HepG2 (cell line): Measurements from ENCODE around the gene UBAC2. TPM values are rescaled to one million over a fixed set of nuclear protein-coding genes. Genes with fewer than 3 reads are reported as not detected.

ENCODE experiments used
- ERF ChIP-seq: IDR thresholded peaks from 2 replicates; pipeline ENCODE4 v1.6.1; 2018; ENCODE audit warnings: missing biosample characterization, missing genetic modification reagents
- FOXM1 ChIP-seq: sonication (generic); formaldehyde crosslinking; IDR thresholded peaks from 2 replicates; pipeline ENCODE4 v1.5.0; 2020; ENCODE audit warnings: missing genetic modification reagents
- PATZ1 ChIP-seq: sonication (generic); formaldehyde crosslinking; IDR thresholded peaks from 2 replicates; pipeline ENCODE4 v1.4.0; 2020; ENCODE audit warnings: missing genetic modification reagents
- ZNF180 ChIP-seq: sonication (generic); formaldehyde crosslinking; IDR thresholded peaks from 2 replicates; pipeline ENCODE4 v1.4.0; 2020; ENCODE audit warnings: low read depth, missing genetic modification reagents, borderline replicate concordance
- ZNF383 ChIP-seq: sonication (generic); formaldehyde crosslinking; IDR thresholded peaks from 2 replicates; pipeline ENCODE4 v1.4.0; 2020; ENCODE audit warnings: missing genetic modification reagents, mild to moderate bottlenecking, borderline replicate concordance
- ZNF407 ChIP-seq: sonication (generic); formaldehyde crosslinking; IDR thresholded peaks from one replicate; pipeline ENCODE4 v1.5.1; 2020; ENCODE audit warnings: mild to moderate bottlenecking, missing genetic modification reagents; ENCODE audit errors: not compliant biosample characterization
- polyA plus RNA-seq, 8 experiments: library from polyadenylated mRNA; depleted of rRNA in 3 of 8; stranded (reverse) in 7 of 8; unstranded in 1 of 8; fragments of >200 nt; fragmentation: Illumina TruSeq in 4 of 8; extraction: Trizol in 4 of 8; gene quantifications; 2 replicates each; pipeline versions ENCODE4 v1.2.1 to v1.2.3, GENCODE V29; 2011 to 2016; ENCODE audit warnings: low read depth in 4 of 8, missing spikeins in 1 of 8, mixed read lengths in 1 of 8; ENCODE audit not compliant: insufficient read depth in 1 of 8
- total RNA-seq, 5 experiments: library from RNA; depleted of rRNA; stranded (reverse); fragments of >200 nt; fragmentation: Illumina TruSeq; extraction: Trizol; gene quantifications; 2 replicates each; pipeline ENCODE4 v1.2.3, GENCODE V29; 2016; ENCODE audit warnings: low read depth in 1 of 5

Gene UBAC2
- total and polyA plus RNA-seq, 2 of the 13 experiments (the other 11 are each of a cell fraction or from before 2014, with no cell fraction given): 61.3 to 80.8 TPM

GRCh38 chr13:99297331-99297730 is 96.7 kb downstream of the UBAC2 start (continued):
- TF ChIP-seq FOXM1 (CRISPR knock-in tag) (no peak), PATZ1 (CRISPR knock-in tag) (no peak), ERF (CRISPR knock-in tag) (no peak), ZNF407 (CRISPR knock-in tag) (no peak), ZNF180 (CRISPR knock-in tag) (no peak), ZNF383 (no peak)
